ENCODE data around the gene PON2. TPM values are rescaled to one million over a fixed set of nuclear protein-coding genes. Genes with fewer than 3 reads are reported as not detected.
A peak's percentile ranks its signal among the peaks of the same experiment; 100 is the strongest.

The PON2 gene
- total and polyA plus RNA-seq, 2 experiments from 2014 or later: 273 to 337 TPM

DNA sequence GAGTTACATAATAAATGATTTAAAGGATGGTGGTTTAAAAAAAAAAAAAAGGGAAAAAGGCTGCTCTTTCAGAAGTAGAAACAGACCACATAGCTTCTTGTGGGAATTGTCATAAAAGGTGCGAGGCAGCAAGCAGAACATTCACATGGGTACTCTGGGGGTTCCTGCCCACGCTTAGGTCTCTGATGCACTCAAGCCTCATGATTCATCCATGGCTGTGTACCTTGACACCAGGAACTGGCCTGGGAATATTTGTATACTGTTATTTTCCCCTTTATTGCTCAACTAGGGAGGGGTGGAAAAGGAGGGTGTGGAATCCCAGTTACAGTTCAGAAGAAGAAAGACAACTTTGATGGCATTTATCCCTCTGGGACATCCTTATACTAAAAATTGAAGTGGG, 4.0 kb downstream of the PON2 start:
- DNase-seq (ENCODE audit: low spot score): peak; percentile 81
- Histone ChIP-seq H3K27me3 (no peaks in the 10 kb centered on the region), H2AFZ (no peak overlapping the region), H3K79me2 (peaks cover 75% of the 10 kb centered on the region), H3K4me3 (no peak overlapping the region), H3K4me1 (ENCODE audit: insufficient read depth) (peaks cover 39% of the 10 kb centered on the region), H3K9me2 (replicated peaks; ENCODE audit: insufficient read depth) (no peaks in the 10 kb centered on the region), H3K27ac (peak overlapping the region; percentile 82), H3K4me2 (peak overlapping the region; percentile 76), H4K20me1 (ENCODE audit: insufficient read depth, poor library complexity, severe bottlenecking) (no peaks in the 10 kb centered on the region), H3K9me3 (ENCODE audit: low read depth) (no peaks in the 10 kb centered on the region), H3K36me3 (replicated peaks; ENCODE audit: insufficient read depth, low read depth) (no peaks in the 10 kb centered on the region)
- 59% methylated on average over 2 of the region's 2 CpGs for WGBS (ENCODE audit: low lambda C conversion rate, missing lambda C conversion rate)
- no peak for TF ChIP-seq EZH2phosphoT487 (IDR thresholded peaks at IDR 0.05; ENCODE audit: low read depth, severe bottlenecking, unreplicated experiment)
- TF ChIP-seq, protein P1, sequence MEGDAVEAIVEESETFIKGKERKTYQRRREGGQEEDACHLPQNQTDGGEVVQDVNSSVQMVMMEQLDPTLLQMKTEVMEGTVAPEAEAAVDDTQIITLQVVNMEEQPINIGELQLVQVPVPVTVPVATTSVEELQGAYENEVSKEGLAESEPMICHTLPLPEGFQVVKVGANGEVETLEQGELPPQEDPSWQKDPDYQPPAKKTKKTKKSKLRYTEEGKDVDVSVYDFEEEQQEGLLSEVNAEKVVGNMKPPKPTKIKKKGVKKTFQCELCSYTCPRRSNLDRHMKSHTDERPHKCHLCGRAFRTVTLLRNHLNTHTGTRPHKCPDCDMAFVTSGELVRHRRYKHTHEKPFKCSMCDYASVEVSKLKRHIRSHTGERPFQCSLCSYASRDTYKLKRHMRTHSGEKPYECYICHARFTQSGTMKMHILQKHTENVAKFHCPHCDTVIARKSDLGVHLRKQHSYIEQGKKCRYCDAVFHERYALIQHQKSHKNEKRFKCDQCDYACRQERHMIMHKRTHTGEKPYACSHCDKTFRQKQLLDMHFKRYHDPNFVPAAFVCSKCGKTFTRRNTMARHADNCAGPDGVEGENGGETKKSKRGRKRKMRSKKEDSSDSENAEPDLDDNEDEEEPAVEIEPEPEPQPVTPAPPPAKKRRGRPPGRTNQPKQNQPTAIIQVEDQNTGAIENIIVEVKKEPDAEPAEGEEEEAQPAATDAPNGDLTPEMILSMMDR (IDR thresholded peaks at IDR 0.05; ENCODE audit: poor library complexity): no peak
- TF ChIP-seq EZH2 (IDR thresholded peaks at IDR 0.05; ENCODE audit: borderline replicate concordance): no peak

DNA sequence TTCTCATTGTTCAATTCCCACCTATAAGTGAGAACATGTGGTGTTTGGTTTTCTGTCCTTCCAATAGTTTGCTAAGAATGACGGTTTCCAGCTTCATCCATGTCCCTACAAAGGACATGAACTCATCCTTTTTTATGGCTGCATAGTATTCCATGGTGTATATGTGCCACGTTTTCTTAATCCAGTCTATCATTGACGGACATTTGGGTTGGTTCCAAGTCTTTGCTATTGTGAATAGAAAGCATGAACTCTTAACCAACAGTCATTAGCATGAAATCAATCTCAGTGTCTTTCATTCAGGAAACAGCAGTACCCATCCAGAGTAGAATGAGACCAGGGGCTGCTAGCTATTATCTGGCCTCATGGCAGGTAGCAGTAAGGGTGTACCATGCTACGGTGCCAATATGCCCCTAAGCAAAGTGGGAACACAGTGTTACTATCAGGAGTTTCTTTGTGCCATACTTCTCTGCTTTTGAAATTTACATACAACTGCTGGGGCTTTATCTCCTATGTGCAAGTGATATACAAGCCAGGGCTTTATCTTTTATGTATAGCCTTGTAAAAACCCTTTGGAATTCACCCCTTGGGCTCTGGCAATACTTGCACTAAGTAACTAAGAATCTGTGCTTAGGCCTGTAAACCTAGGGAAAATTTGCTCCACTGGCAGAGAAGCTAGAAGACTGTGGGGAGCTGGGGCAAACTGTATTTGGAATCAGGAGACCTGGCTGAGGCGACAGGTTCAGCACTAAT, 5.4 kb downstream of the PON2 start:
- no peak for TF ChIP-seq EZH2 (IDR thresholded peaks at IDR 0.05; ENCODE audit: borderline replicate concordance)
- TF ChIP-seq, protein P1 (IDR thresholded peaks at IDR 0.05; ENCODE audit: poor library complexity): no peak
- TF ChIP-seq EZH2phosphoT487 (IDR thresholded peaks at IDR 0.05; ENCODE audit: low read depth, severe bottlenecking, unreplicated experiment): no peak
- no peaks in the 10 kb centered on the region for H4K20me1 ChIP-seq (ENCODE audit: insufficient read depth, poor library complexity, severe bottlenecking)
- peak overlapping the region; percentile 82 for H3K27ac ChIP-seq
- WGBS (ENCODE audit: low lambda C conversion rate, missing lambda C conversion rate): 71% methylated on average over 5 of the region's 5 CpGs
- no peak overlapping the region for H3K4me2 ChIP-seq
- H3K9me2 ChIP-seq (replicated peaks; ENCODE audit: insufficient read depth): no peaks in the 10 kb centered on the region
- no peaks in the 10 kb centered on the region for H3K36me3 ChIP-seq (replicated peaks; ENCODE audit: insufficient read depth, low read depth)
- H3K9me3 ChIP-seq (ENCODE audit: low read depth): no peaks in the 10 kb centered on the region
- peaks cover 32% of the 10 kb centered on the region for H3K4me1 ChIP-seq (ENCODE audit: insufficient read depth)
- no peak overlapping the region for H3K4me3 ChIP-seq
- peak; percentile 11 for DNase-seq (ENCODE audit: low spot score)
- no peak overlapping the region for H2AFZ ChIP-seq
- no peaks in the 10 kb centered on the region for H3K27me3 ChIP-seq
- H3K79me2 ChIP-seq: peaks cover 89% of the 10 kb centered on the region

DNA sequence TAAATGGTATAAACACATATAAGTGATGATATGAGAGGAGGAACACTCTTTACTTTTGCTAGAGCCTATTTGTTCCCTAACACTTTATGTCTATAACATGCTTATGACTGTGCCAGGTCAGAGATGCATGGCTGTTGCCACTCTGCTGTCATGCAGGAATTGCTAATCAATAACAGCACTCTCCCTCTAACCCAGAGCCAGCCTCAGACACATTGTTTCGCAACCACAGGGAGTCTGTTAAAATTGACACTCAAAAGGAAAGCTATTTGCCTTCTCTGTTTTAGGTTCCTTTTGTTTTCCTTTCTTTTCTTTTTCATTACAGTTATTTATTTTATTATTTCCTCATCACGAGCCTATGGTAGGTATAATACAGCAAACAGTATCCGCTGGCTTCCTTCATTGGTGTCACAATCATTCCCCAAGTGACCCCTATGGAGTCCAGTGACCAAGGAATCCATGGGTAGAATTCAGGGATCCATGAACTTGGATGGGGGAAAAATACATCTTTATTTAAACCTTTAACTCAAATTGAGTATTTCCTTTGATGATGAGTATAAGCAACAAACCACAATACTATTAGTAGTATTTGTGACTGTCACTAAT, 6.8 kb downstream of the PON2 start:
- Histone ChIP-seq H3K9me2 (replicated peaks; ENCODE audit: insufficient read depth) (no peaks in the 10 kb centered on the region), H3K79me2 (peaks cover 90% of the 10 kb centered on the region), H3K4me2 (no peak overlapping the region), H3K27ac (no peak overlapping the region), H2AFZ (no peak overlapping the region), H3K9me3 (ENCODE audit: low read depth) (no peaks in the 10 kb centered on the region), H3K36me3 (replicated peaks; ENCODE audit: insufficient read depth, low read depth) (no peaks in the 10 kb centered on the region), H3K4me3 (no peak overlapping the region), H3K4me1 (ENCODE audit: insufficient read depth) (peaks cover 23% of the 10 kb centered on the region), H4K20me1 (ENCODE audit: insufficient read depth, poor library complexity, severe bottlenecking) (no peaks in the 10 kb centered on the region), H3K27me3 (no peaks in the 10 kb centered on the region)
- TF ChIP-seq, protein P1 (IDR thresholded peaks at IDR 0.05; ENCODE audit: poor library complexity): no peak
- TF ChIP-seq EZH2 (IDR thresholded peaks at IDR 0.05; ENCODE audit: borderline replicate concordance) (no peak), EZH2phosphoT487 (IDR thresholded peaks at IDR 0.05; ENCODE audit: low read depth, severe bottlenecking, unreplicated experiment) (no peak)
- no peak for DNase-seq (ENCODE audit: low spot score)
- 76% methylated on average over 3 of the region's 3 CpGs for WGBS (ENCODE audit: low lambda C conversion rate, missing lambda C conversion rate)

Data from hepatocyte (in vitro differentiated cells).